ENCODE measurements around the gene ZNF236.

DNA sequence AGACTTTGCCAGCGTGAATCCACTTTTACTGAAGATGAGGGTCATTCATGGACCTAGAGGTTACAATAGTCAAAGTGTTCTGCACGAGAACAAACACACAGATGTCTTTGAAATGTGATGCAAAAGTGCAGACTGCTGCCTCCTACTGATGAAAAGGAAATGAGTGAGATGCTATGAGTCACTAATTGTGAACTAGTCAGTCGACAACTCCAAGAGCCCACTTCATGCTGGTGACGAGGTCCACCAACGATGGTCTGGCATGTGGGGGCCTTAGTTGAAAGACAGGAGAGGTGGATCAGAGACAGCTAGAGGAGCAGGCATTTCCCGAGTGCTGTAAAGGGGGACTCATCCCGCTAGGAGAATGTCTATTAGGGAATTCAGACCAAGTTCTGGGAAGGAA is 17.1 kb upstream of the ZNF236 start:
- TF ChIP-seq CTCF (IDR thresholded peaks at IDR 0.05) (no peak), POLR2A (IDR thresholded peaks at IDR 0.05) (no peak), EP300 (IDR thresholded peaks at IDR 0.05) (no peak)

Measured in tibial nerve (tissue), 4 donors.